Left ventricle myocardium inferior (tissue), 1 donor: Measurements from ENCODE around the gene GLA. TPM values are rescaled to one million over a fixed set of nuclear protein-coding genes. Genes with fewer than 3 reads are reported as not detected.

Source experiments
- DNase-seq: peaks from one replicate; pipeline ENCODE4 v3.0.0-alpha.2; 2020
- H3K27ac ChIP-seq: fragments of 200-600 bp; replicated peaks from 2 replicates; pipeline ENCODE4 v1.8.0; 2021
- H3K27me3 ChIP-seq: fragments of 200-600 bp; 2 replicates; pipeline ENCODE4 v1.8.0; 2021; ENCODE audit warnings: low read depth
- H3K36me3 ChIP-seq: fragments of 200-600 bp; 2 replicates; pipeline ENCODE4 v1.8.0; 2021
- H3K4me1 ChIP-seq: fragments of 200-600 bp; 2 replicates; pipeline ENCODE4 v1.8.0; 2021
- H3K4me3 ChIP-seq: fragments of 200-600 bp; 2 replicates; pipeline ENCODE4 v1.8.0; 2021; ENCODE audit warnings: mild to moderate bottlenecking, moderate library complexity
- H3K9me3 ChIP-seq: fragments of 200-600 bp; replicated peaks from 2 replicates; pipeline ENCODE4 v1.8.0; 2021
- CTCF ChIP-seq: fragments of 200-600 bp; IDR thresholded peaks from 2 replicates; pipeline ENCODE4 v1.8.0; 2021; ENCODE audit warnings: antibody characterized with exemption, mild to moderate bottlenecking, borderline replicate concordance
- intact Hi-C: fragments of 100-400 bp; cut with micrococcal nuclease; formaldehyde crosslinking; loops from one replicate; pipeline ENCODE4 v1.11.0; 2022
- total RNA-seq: library from RNA; stranded (reverse); fragmentation: NEBNext Ultra II Directional; extraction: Animal tissue kit (Norgen Biotek cat#: 25700); gene quantifications from one replicate; pipeline ENCODE4 v1.2.1, GENCODE V29; 2021
- donor health status: DM: no; HTN: yes; CAD: no; lungs with severe emphysema.

Gene GLA
- total RNA-seq, 1 donor from 2014 or later, result 10.8 TPM

DNA sequence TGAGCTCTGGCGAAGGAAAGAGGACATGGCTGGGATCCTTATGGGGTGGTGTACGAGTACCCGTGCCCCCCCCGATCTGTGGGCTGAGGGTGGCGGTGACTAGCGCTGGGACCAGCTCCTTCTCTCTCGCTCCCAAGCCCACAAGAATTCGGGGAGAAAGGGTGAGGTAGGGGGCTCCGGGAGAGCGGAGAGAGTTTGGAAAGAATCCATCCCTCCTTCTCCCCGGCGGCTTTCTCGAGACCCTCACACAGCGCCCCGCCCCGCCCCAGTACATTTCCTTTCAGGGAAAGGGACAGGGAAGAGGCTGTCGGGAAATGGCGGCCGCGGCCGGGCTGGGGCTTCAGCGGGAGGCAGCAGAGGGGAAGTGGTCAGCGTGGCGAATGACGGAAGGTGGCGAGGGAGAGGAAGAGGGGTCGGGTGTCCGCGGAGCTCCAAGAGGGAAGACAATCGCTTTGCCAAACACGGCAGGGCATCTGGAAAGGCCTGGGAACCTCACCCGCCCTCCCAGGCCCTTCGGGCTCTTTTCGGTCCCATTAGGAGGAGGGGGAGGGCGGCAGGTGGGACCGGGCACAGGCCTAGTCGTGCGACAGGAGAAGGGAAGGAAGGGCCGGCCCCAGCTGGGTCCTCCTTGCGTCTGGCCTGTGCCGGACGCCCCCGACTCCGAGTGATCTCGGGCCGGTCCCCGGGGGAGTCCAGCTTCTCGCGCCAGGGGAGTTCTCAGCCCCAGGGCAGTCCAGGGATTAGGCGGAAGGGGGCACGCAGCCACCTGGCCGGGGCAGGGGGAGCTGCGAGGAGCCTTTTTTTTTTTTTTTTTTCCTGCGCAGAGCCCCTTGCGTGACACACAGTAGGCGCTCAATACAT lies 10.5 kb upstream of the GLA start:
- Histone ChIP-seq H3K27ac (peak overlapping the region; percentile 95), H3K4me3 (peak overlapping the region; percentile 76), H3K36me3 (no peaks in the 10 kb centered on the region), H3K9me3 (no peaks in the 10 kb centered on the region), H3K27me3 (no peaks in the 10 kb centered on the region), H3K4me1 (peaks cover 26% of the 10 kb centered on the region)
- DNase-seq, result peak; percentile 72
- intact Hi-C loops, result no loop called here
- no peak for TF ChIP-seq CTCF

- H3K9me3 ChIP-seq, result no peaks in the 10 kb centered on the region
- no peak for DNase-seq
- TF ChIP-seq CTCF, result no peak
- intact Hi-C loops, result no loop called here
- peaks cover 30% of the 10 kb centered on the region for H3K4me1 ChIP-seq
- H3K27me3 ChIP-seq, result no peaks in the 10 kb centered on the region
- H3K27ac ChIP-seq, result peak overlapping the region; percentile 95
- H3K4me3 ChIP-seq, result no peak overlapping the region
- peaks cover 5% of the 10 kb centered on the region for H3K36me3 ChIP-seq
Measured at GRCh38 chrX:101417190-101417589, 9.5 kb upstream of the GLA start.

GRCh38 chrX:101416691-101417090 lies 9.0 kb upstream of the GLA start:
- Histone ChIP-seq H3K9me3 (no peaks in the 10 kb centered on the region), H3K27me3 (no peaks in the 10 kb centered on the region), H3K27ac (no peak overlapping the region), H3K4me1 (peaks cover 34% of the 10 kb centered on the region), H3K36me3 (peaks cover 8% of the 10 kb centered on the region), H3K4me3 (no peak overlapping the region)
- TF ChIP-seq CTCF, result no peak
- no peak for DNase-seq
- intact Hi-C loops, result no loop called here

GRCh38 chrX:101415180-101416145 lies 7.7 kb upstream of the GLA start:
- Histone ChIP-seq H3K4me1 (peaks cover 41% of the 10 kb centered on the region), H3K36me3 (peaks cover 8% of the 10 kb centered on the region), H3K27ac (peak overlapping the region; percentile 60), H3K27me3 (no peaks in the 10 kb centered on the region), H3K4me3 (no peak overlapping the region), H3K9me3 (no peaks in the 10 kb centered on the region)
- peak; percentile 74 for TF ChIP-seq CTCF
- DNase-seq, result no peak
- intact Hi-C loops, result no loop called here

GRCh38 chrX:101411984-101412383 lies 4.3 kb upstream of the GLA start:
- Histone ChIP-seq H3K4me3 (no peak overlapping the region), H3K36me3 (peaks cover 8% of the 10 kb centered on the region), H3K27ac (no peak overlapping the region), H3K27me3 (no peaks in the 10 kb centered on the region), H3K4me1 (peaks cover 53% of the 10 kb centered on the region), H3K9me3 (no peaks in the 10 kb centered on the region)
- TF ChIP-seq CTCF, result no peak
- DNase-seq, result no peak
- intact Hi-C loops, result no loop called here
